GM20000 (cell line): Measurements from ENCODE around the gene PHKG1.
"Not testable (repeated sequence)": the region's sequence is repeated elsewhere in the genome, so short reads cannot be mapped to it uniquely, and the experiment has no call there.

Experiments
- DNase-seq: peaks from one replicate; pipeline ENCODE4 v3.0.0; 2012; ENCODE audit warnings: low spot score
- CTCF ChIP-seq: IDR thresholded peaks from 2 replicates; pipeline ENCODE4 v1.5.1; 2012; ENCODE audit warnings: mild to moderate bottlenecking, control low read depth; ENCODE audit errors: extremely low read depth, missing control alignments

PHKG1 gene

GRCh38 chr7:56078196-56078595 lies 14.6 kb downstream of the PHKG1 start:
- DNase-seq: no peak
- no peak for TF ChIP-seq CTCF

GRCh38 chr7:56077681-56078080 lies 15.1 kb downstream of the PHKG1 start:
- no peak for TF ChIP-seq CTCF
- DNase-seq: no peak

- DNase-seq: peak; percentile 80
- TF ChIP-seq CTCF: peak; percentile 80
These were observed 18.4 kb downstream of the PHKG1 start for GRCh38 chr7:56074371-56074791.

- not testable (repeated sequence) for DNase-seq
These were observed 26.4 kb downstream of the PHKG1 start for GRCh38 chr7:56066376-56066775.

- peak; percentile 96 for DNase-seq
- no peak for TF ChIP-seq CTCF
These were observed 28.7 kb downstream of the PHKG1 start, which contains the start of gene SUMF2 for GRCh38 chr7:56063882-56064625. Gene SUMF2 (plus strand): TSS chr7:56064286. CDS start chr7:56064312, 26 bp downstream.

GRCh38 chr7:56063500-56063881 lies 29.3 kb downstream of the PHKG1 start:
- DNase-seq: no peak
- TF ChIP-seq CTCF: no peak

GRCh38 chr7:56062382-56062781 lies 30.4 kb downstream of the PHKG1 start:
- TF ChIP-seq CTCF: no peak
- no peak for DNase-seq

GRCh38 chr7:56053993-56054392 lies 38.8 kb downstream of the PHKG1 start:
- no peak for DNase-seq
- no peak for TF ChIP-seq CTCF
